ENCODE measurements around the gene OR52I1. TPM values are rescaled to one million over a fixed set of nuclear protein-coding genes. Genes with fewer than 3 reads are reported as not detected.

OR52I1 gene
- total RNA-seq, 2 donors from 2014 or later: not detected

DNA sequence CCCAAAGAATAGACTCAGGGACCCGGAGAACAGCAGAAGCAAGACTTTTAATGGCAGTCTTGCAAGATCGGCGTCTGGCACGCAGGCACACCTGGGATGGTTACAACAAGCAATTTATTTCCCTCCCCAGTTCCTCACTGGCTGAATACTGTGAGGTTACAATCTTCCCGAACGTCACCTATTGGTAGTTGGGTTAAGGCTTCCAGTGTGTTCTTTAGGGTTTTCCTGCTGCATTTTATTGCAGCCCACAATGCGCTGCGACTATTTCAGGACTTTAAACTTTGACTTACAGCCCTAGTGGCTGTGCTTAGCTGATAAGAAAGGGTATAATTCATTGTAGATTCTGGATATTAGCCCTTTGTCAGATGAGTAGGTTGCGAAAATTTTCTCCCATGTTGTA is 25.7 kb downstream of the OR52I1 start:
- intact Hi-C loops (cut with DNase I): no loop called here
- 61 to 70% methylated on average over 9 of the region's 9 CpGs for WGBS, 2 donors
- Histone ChIP-seq H3K4me3 (no peak overlapping the region), H3K4me1 (no peaks in the 10 kb centered on the region), H3K36me3 (replicated peaks in 1 of 2; ENCODE audit: insufficient read depth in 1 of 2, low read depth in 2 of 2) (no peaks in the 10 kb centered on the region), H3K27ac (no peak overlapping the region), H3K9me3 (peaks cover 0 to 3% (median 0%) of the 10 kb centered on the region in 3 donors), H3K27me3 (no peaks in the 10 kb centered on the region)
- no peak for DNase-seq
- TF ChIP-seq, protein P1, sequence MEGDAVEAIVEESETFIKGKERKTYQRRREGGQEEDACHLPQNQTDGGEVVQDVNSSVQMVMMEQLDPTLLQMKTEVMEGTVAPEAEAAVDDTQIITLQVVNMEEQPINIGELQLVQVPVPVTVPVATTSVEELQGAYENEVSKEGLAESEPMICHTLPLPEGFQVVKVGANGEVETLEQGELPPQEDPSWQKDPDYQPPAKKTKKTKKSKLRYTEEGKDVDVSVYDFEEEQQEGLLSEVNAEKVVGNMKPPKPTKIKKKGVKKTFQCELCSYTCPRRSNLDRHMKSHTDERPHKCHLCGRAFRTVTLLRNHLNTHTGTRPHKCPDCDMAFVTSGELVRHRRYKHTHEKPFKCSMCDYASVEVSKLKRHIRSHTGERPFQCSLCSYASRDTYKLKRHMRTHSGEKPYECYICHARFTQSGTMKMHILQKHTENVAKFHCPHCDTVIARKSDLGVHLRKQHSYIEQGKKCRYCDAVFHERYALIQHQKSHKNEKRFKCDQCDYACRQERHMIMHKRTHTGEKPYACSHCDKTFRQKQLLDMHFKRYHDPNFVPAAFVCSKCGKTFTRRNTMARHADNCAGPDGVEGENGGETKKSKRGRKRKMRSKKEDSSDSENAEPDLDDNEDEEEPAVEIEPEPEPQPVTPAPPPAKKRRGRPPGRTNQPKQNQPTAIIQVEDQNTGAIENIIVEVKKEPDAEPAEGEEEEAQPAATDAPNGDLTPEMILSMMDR (IDR thresholded peaks at IDR 0.05): no peak
- no peak for ATAC-seq

DNA sequence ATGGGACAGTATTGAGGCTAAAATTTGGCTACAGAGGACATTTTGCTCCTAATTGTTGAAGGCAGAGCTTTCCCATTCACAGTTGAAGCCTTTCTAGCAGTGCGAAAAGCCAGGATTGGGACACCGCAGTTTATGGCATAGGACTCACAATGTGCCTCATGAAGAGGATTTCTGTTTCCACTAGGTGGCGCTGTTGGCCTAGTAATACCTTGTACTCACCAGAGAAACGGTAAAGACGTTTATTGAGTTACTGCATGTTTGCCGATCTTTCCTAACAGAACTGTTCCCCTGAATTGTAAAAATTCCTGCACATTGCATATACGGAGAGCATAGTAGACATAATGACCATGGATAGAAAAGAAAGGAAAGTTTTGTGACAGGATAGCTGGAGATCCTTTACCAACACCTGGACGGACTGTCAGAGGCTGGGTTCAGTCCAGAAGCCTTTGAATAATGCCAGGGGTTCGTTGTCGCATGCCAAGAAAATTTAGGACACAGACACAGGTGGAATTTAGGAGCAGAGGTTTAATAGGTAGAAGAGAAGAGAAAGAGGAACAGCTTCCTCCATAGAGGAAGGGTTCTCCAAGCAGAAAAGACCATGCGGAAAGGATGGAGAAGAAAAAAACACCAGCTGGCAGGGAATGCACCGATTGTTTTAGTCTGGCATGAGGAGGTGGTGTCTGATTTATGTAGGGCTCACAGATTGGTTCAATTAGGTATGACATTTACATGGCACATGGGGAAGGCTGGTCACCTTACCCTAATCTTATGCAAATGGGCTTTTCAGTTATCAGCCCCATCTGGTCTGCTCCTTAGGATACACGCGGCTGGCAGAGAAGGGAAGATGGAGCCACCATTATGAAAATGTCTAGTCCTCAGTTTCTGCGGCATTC is 32.6 kb downstream of the OR52I1 start:
- ATAC-seq (no peak), DNase-seq (peak; percentile 27 to 47 (median 32))
- intact Hi-C loops (cut with DNase I): no loop called here
- H3K27ac ChIP-seq: no peak overlapping the region
- no peaks in the 10 kb centered on the region for H3K36me3 ChIP-seq (replicated peaks in 1 of 2; ENCODE audit: insufficient read depth in 1 of 2, low read depth in 2 of 2)
- H3K4me1 ChIP-seq: no peaks in the 10 kb centered on the region
- H3K4me3 ChIP-seq: no peak overlapping the region
- peaks cover 0 to 9% (median 0%) of the 10 kb centered on the region in 3 donors for H3K9me3 ChIP-seq
- no peaks in the 10 kb centered on the region for H3K27me3 ChIP-seq
- WGBS, 2 donors: 35 to 41% methylated on average over 15 of the region's 15 CpGs
- TF ChIP-seq, protein P1 (IDR thresholded peaks at IDR 0.05): peak in 6 of 7 experiments; percentile 19 to 38 (median 24)
- no peak for TF ChIP-seq POLR2A (IDR thresholded peaks at IDR 0.05)

DNA sequence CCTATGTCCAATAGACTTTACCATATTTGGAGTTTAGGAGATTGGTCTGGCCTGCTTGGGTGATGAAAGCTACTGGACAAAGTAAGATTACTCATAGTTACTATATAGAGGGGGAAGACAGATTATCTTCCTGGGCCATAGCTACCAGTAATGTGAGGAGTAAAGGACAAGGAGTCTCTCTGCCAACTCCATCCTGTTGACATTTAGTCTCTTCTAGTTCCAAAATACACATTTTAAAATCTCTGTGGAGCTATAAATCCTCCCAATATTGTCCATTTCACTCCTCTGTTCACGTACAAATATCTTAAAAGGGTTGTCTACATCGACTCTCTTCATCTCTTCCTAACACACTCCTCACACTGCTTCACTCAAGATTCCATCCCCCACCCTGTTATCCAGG is 42.3 kb downstream of the OR52I1 start:
- Histone ChIP-seq H3K9me3 (no peaks in the 10 kb centered on the region), H3K36me3 (replicated peaks in 1 of 2; ENCODE audit: insufficient read depth in 1 of 2, low read depth in 2 of 2) (no peaks in the 10 kb centered on the region), H3K27ac (no peak overlapping the region), H3K4me3 (no peak overlapping the region), H3K4me1 (no peaks in the 10 kb centered on the region), H3K27me3 (no peaks in the 10 kb centered on the region)
- no peak for DNase-seq
- intact Hi-C loops (cut with DNase I): loop anchor here (5.0 kb wide), 1 partner anchor 371 kb away; no protein-coding TSS in a partner anchor
- no peak for TF ChIP-seq POLR2A (IDR thresholded peaks at IDR 0.05)
- TF ChIP-seq, protein P1 (IDR thresholded peaks at IDR 0.05): no peak
- ATAC-seq: no peak
- WGBS, 2 donors: 45 to 61% methylated on average over 2 of the region's 2 CpGs

DNA sequence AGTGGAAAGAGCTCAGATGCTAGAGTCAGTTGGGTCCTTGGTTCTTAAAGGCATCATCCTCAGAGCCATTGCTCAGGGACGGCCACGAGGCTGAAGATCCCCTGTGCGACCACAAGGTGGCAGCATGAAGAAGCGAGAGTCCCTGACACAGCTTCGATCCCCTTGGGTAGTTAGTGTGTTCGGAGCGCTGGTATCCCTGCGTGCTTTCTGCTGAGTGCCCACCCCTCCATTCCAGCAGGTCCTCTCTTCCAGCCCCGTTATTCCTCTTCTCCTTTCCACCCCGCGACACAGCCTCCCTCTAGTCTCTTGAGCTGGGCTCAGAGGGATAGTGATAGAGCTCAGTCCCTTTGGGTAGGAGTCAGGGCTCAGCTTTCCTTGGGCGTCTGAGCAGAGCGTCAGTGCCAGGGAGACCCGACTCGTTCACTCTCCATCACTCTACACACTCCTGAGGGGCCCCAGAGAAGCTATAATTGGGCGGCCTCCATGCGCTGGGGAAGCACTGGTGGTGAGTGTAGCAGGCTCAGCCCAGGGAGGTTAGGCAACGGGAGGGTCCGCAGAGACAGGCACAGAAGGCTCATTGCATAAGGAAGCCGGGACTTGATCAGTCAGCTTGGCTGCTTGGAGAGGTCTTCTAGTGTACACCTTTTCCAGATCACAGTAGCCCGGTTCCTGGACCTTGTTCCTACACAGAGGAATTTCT is 43.3 kb downstream of the OR52I1 start, which contains the start of gene OR51D1:
TSS of gene OR51D1 (plus strand) at position 516 of the 700 bp plus-strand sequence. CDS start 2,314 bp downstream, outside the sequence.
- Histone ChIP-seq H3K27ac (no peak within 1 kb of the TSS), H3K4me3 (no peak within 1 kb of the TSS), H3K9me3 (no peaks in the 10 kb centered on the region), H3K27me3 (no peaks in the 10 kb centered on the region), H3K4me1 (no peaks in the 10 kb centered on the region), H3K36me3 (replicated peaks in 1 of 2; ENCODE audit: insufficient read depth in 1 of 2, low read depth in 2 of 2) (no peaks in the 10 kb centered on the region)
- WGBS, 2 donors: 9 to 27% methylated on average over 13 to 21 of the region's 21 CpGs
- ATAC-seq: peak; percentile 94
- peak; percentile 73 to 77 (median 75) for DNase-seq
- TF ChIP-seq, protein P1 (IDR thresholded peaks at IDR 0.05): peak; percentile 66 to 89 (median 86)
- no peak for TF ChIP-seq POLR2A (IDR thresholded peaks at IDR 0.05)
- intact Hi-C loops (cut with DNase I): loop anchor here (5.0 kb wide), 1 partner anchor 370 kb away; no protein-coding TSS in a partner anchor
